ENCODE measurements around the gene DNAL1. TPM values are rescaled to one million over a fixed set of nuclear protein-coding genes. Genes with fewer than 3 reads are reported as not detected.
A peak's percentile ranks its signal among the peaks of the same experiment; 100 is the strongest.

DNAL1 gene
- total and polyA plus RNA-seq, 9 of the 15 experiments (the other 6 are each of a cell fraction or from before 2014, with no cell fraction given) = 1.6 to 11.7 (median 4.8) TPM

- ATAC-seq = no peak
- ChIA-PET POLR2A (interaction anchor here (0.8 to 6.8 kb wide), 4 partner anchors 8 to 20 kb away, joined by 3 to 80 read pairs (median 8); a partner anchor contains a TSS), CTCF (ENCODE audit: low intra/inter-chr PET ratio) (no interaction called here)
- in situ Hi-C loops (cut with MboI) = no loop called here
- Histone ChIP-seq H3K9me3 (replicated peaks; ENCODE audit: control insufficient read depth, insufficient read depth, low read depth, low read length) (no peaks in the 10 kb centered on the region), H3K4me3 (no peak overlapping the region), H3K9me1 (ENCODE audit: control insufficient read depth, insufficient read depth, low read length) (no peaks in the 10 kb centered on the region), H2AFZ (ENCODE audit: low read depth, low read length) (no peak overlapping the region), H3K4me1 (replicated peaks in 1 of 2; ENCODE audit: control insufficient read depth in 2 of 2, insufficient read depth in 2 of 2, low read length in 2 of 2) (peaks cover 44 to 66% of the 10 kb centered on the region in 2 experiments), H3K36me3 (ENCODE audit: control insufficient read depth, insufficient read depth, low read length) (peaks cover 54% of the 10 kb centered on the region; the same call in 2 of the 3 replicates), H3K9ac (ENCODE audit: insufficient read depth in 1 of 2, low read depth in 2 of 2, low read length in 2 of 2) (peak overlapping the region; percentile 32 to 84; a peak in 3 of 4 replicates), H4K20me1 (replicated peaks; ENCODE audit: control insufficient read depth, insufficient read depth, low read length) (no peaks in the 10 kb centered on the region; the same call in 1 of the 2 replicates), H3K27me3 (ENCODE audit: control insufficient read depth in 2 of 2, insufficient read depth in 2 of 2, low read length in 2 of 2) (no peaks in the 10 kb centered on the region), H3K4me2 (ENCODE audit: insufficient read depth, low read length) (no peak overlapping the region), H3K27ac (ENCODE audit: extremely low read depth, low read depth, low read length) (peak overlapping the region; percentile 86; the same call in 2 of the 3 replicates), H3K79me2 (ENCODE audit: control insufficient read depth, insufficient read depth, low read length) (peaks cover 80% of the 10 kb centered on the region)
- no peak for FAIRE-seq
- 87% methylated on average over 5 of the region's 12 CpGs for WGBS (ENCODE audit: insufficient coverage, low coverage, missing lambda C conversion rate)
- BruUV-seq (replicated peaks) = no TSS peak
- intact Hi-C loops (cut with micrococcal nuclease) = loop anchor here (2.0 to 5.0 kb wide), 3 partner anchors 15 to 147 kb away; partner anchors contain the start of gene ZNF410
- TF ChIP-seq MTA3 (IDR thresholded peaks at IDR 0.05; ENCODE audit: borderline replicate concordance) (no peak), MCM2 (IDR thresholded peaks at IDR 0.05; ENCODE audit: low read depth) (no peak), KDM2B (CRISPR knock-in tag; IDR thresholded peaks at IDR 0.05) (no peak), TEAD4 (IDR thresholded peaks at IDR 0.05; ENCODE audit: low read length) (no peak), TEAD4 (CRISPR knock-in tag; IDR thresholded peaks at IDR 0.05; ENCODE audit: borderline replicate concordance) (no peak), ARID2 (IDR thresholded peaks at IDR 0.05) (no peak), BCL6 (CRISPR knock-in tag; IDR thresholded peaks at IDR 0.05) (no peak), ZNF583 (CRISPR knock-in tag; IDR thresholded peaks at IDR 0.05) (no peak), EWSR1 (IDR thresholded peaks at IDR 0.05; ENCODE audit: borderline replicate concordance, low read depth, partially characterized antibody) (no peak), GTF2B (IDR thresholded peaks at IDR 0.05; ENCODE audit: extremely low read depth, insufficient read length) (no peak), SAFB (IDR thresholded peaks at IDR 0.05; ENCODE audit: borderline replicate concordance, low read depth, low read length) (no peak), ZNF707 (CRISPR knock-in tag; conservative IDR thresholded peaks at IDR 0.05) (no peak), C11orf30 (IDR thresholded peaks at IDR 0.05; ENCODE audit: low read depth) (no peak), TBL1XR1 (IDR thresholded peaks at IDR 0.05; ENCODE audit: low read length in 2 of 2) (no peak)
- DNase-seq (ENCODE audit: extremely low read depth in 1 of 4, low spot score in 3 of 4) = no peak
These were observed 95.3 kb downstream of the DNAL1 start for GRCh38 chr14:73739899-73740617.

Data from K562 (cell line).